HepG2 (cell line): ENCODE measurements around the gene ATP8A2. TPM values are rescaled to one million over a fixed set of nuclear protein-coding genes. Genes with fewer than 3 reads are reported as not detected.

Source experiments
- ATAC-seq: fragments of 200-7000 bp; cut with Tn5 transposase; 3 replicates; pipeline ENCODE4 v1.9.1; 2020; ENCODE audit warnings: mild to moderate bottlenecking, moderate library complexity
- BruUV-seq: library from RNA; stranded (reverse); fragments of 400-500 nt; replicated peaks from 2 replicates; lab custom pipeline; 2021; lab: Mats Ljungman, UMichigan
- CTCF ChIA-PET: fragments of 300-600 bp; formaldehyde crosslinking; extraction: SDS; loops from one replicate; lab custom pipeline; 2021; ENCODE audit warnings: low total read pairs, inconsistent platforms, low intra/inter-chr PET ratio; lab: Yijun Ruan, JAX
- POLR2A ChIA-PET: fragments of 350-600 bp; sonication (Branson Sonifier 250); formaldehyde crosslinking; loops from one replicate; lab custom pipeline; 2020; ENCODE audit warnings: antibody characterized with exemption, inconsistent platforms; lab: Yijun Ruan, JAX
- DNase-seq: peaks from one replicate; pipeline ENCODE4 v3.0.0-alpha.2; 2015; ENCODE audit warnings: low spot score
- FAIRE-seq: peaks from 3 replicates; lab custom pipeline; 2011; peaks lifted over from hg19 to GRCh38; lab: Jason Lieb, UNC
- H2AFZ ChIP-seq: one replicate; pipeline ENCODE4 v1.6.1; 2011; ENCODE audit warnings: low read length, inconsistent platforms
- H3K27ac ChIP-seq: fragments of 300-600 bp; 3 replicates; pipeline ENCODE4 v1.8.0; 2011; ENCODE audit warnings: mixed run types, mild to moderate bottlenecking, mixed read lengths, low read length, inconsistent platforms; ENCODE audit not compliant: insufficient read depth; ENCODE audit errors: extremely low read length
- H3K27me3 ChIP-seq, 2 experiments: fragments of 200-600 bp in 1 of 2; 2 replicates in 1 of 2; 3 replicates in 1 of 2; pipeline versions ENCODE4 v1.6.0 to v1.8.0; 2011; ENCODE audit warnings: low read length in 2 of 2, mild to moderate bottlenecking in 2 of 2, moderate library complexity in 2 of 2, inconsistent platforms in 1 of 2; ENCODE audit not compliant: insufficient read depth in 2 of 2, control insufficient read depth in 1 of 2
- H3K36me3 ChIP-seq, 2 experiments: fragments of 200-600 bp in 1 of 2; replicated peaks in 1 of 2; 2 replicates in 1 of 2; 3 replicates in 1 of 2; pipeline versions ENCODE4 v1.5.1 to v1.8.0; 2011; ENCODE audit warnings: low read length in 2 of 2, inconsistent platforms in 1 of 2; ENCODE audit not compliant: insufficient read depth in 2 of 2, control insufficient read depth in 1 of 2
- H3K4me1 ChIP-seq: 2 replicates; pipeline ENCODE4 v1.5.1; 2012; ENCODE audit warnings: low read length, inconsistent platforms; ENCODE audit not compliant: insufficient read depth
- H3K4me2 ChIP-seq: 2 replicates; pipeline ENCODE4 v1.6.0; 2011; ENCODE audit warnings: low read depth, low read length, inconsistent platforms
- H3K4me3 ChIP-seq, 3 experiments: fragments of 200-600 bp in 1 of 3; sonication (generic), shearing (Covaris generic) in 1 of 3; replicated peaks in 1 of 3; 2 replicates each; pipeline ENCODE4 v1.5.1; 2011 to 2016; ENCODE audit warnings: low read length in 3 of 3, inconsistent platforms in 2 of 3, low read depth in 2 of 3, mild to moderate bottlenecking in 2 of 3, control low read depth in 1 of 3, mixed read lengths in 1 of 3; ENCODE audit not compliant: insufficient read depth in 1 of 3
- H3K79me2 ChIP-seq: one replicate; pipeline ENCODE4 v1.6.1; 2011; ENCODE audit warnings: low read length, inconsistent platforms; ENCODE audit not compliant: insufficient read depth
- H3K9ac ChIP-seq: 2 replicates; pipeline ENCODE4 v1.6.0; 2011; ENCODE audit warnings: mild to moderate bottlenecking, low read depth, low read length, inconsistent platforms; ENCODE audit not compliant: insufficient read depth
- H3K9me3 ChIP-seq: 2 replicates; pipeline ENCODE4 v1.5.1; 2012; ENCODE audit warnings: mild to moderate bottlenecking, low read length
- H4K20me1 ChIP-seq: 2 replicates; pipeline ENCODE4 v1.6.0; 2011; ENCODE audit warnings: inconsistent platforms, mild to moderate bottlenecking, low read length, moderate library complexity; ENCODE audit not compliant: insufficient read depth
- CBX5 ChIP-seq: sonication (generic); formaldehyde crosslinking; IDR thresholded peaks from 2 replicates; pipeline ENCODE4 v1.4.0; 2020; ENCODE audit warnings: missing genetic modification reagents, borderline replicate concordance
- HNF4A ChIP-seq: sonication (generic); formaldehyde crosslinking; IDR thresholded peaks from 2 replicates; pipeline ENCODE4 v1.4.0; 2020; ENCODE audit warnings: missing genetic modification reagents
- NFATC3 ChIP-seq: sonication (generic); formaldehyde crosslinking; IDR thresholded peaks from 2 replicates; pipeline ENCODE4 v1.5.1; 2020; ENCODE audit warnings: mild to moderate bottlenecking, missing genetic modification reagents
- SMARCE1 ChIP-seq: fragments of 450-650 bp; IDR thresholded peaks from 2 replicates; pipeline ENCODE4 v1.6.1; 2017; ENCODE audit warnings: borderline replicate concordance
- SNRNP70 ChIP-seq: fragments of 200-400 bp; formaldehyde crosslinking; IDR thresholded peaks from 2 replicates; pipeline ENCODE4 v1.6.1; 2017; ENCODE audit warnings: mild to moderate bottlenecking, low read depth, low read length, moderate library complexity
- ZNF33B ChIP-seq: sonication (generic); formaldehyde crosslinking; IDR thresholded peaks from 2 replicates; pipeline ENCODE4 v1.5.1; 2020; ENCODE audit warnings: mild to moderate bottlenecking, missing genetic modification reagents
- ZNF597 ChIP-seq: sonication (generic); formaldehyde crosslinking; IDR thresholded peaks from 2 replicates; pipeline ENCODE4 v1.5.0; 2020; ENCODE audit warnings: missing genetic modification reagents
- WGBS: methylation state at CpG from one replicate; pipeline ENCODE4 v1.1.6; 2017; ENCODE audit warnings: low lambda C conversion rate; 5-methylcytosine and 5-hydroxymethylcytosine counted together
- in situ Hi-C: cut with HindIII; loops from 2 replicates; pipeline ENCODE4 v1.10.0; 2017; ENCODE audit warnings: low pct_unique_long_range_greater_than_20kb; ENCODE audit not compliant: extremely low pct_ligation_motif_present
- intact Hi-C: fragments of 100-400 bp; cut with micrococcal nuclease; formaldehyde crosslinking; loops from one replicate; pipeline ENCODE4 v1.10.0; 2022; ENCODE audit not compliant: unreplicated experiment
- polyA plus RNA-seq, 8 experiments: library from polyadenylated mRNA; depleted of rRNA in 3 of 8; stranded (reverse) in 7 of 8; unstranded in 1 of 8; fragments of >200 nt; fragmentation: Illumina TruSeq in 4 of 8; extraction: Trizol in 4 of 8; gene quantifications; 2 replicates each; pipeline versions ENCODE4 v1.2.1 to v1.2.3, GENCODE V29; 2011 to 2016; ENCODE audit warnings: low read depth in 4 of 8, missing spikeins in 1 of 8, mixed read lengths in 1 of 8; ENCODE audit not compliant: insufficient read depth in 1 of 8
- total RNA-seq, 5 experiments: library from RNA; depleted of rRNA; stranded (reverse); fragments of >200 nt; fragmentation: Illumina TruSeq; extraction: Trizol; gene quantifications; 2 replicates each; pipeline ENCODE4 v1.2.3, GENCODE V29; 2016; ENCODE audit warnings: low read depth in 1 of 5
- TF ChIP-seq, protein P1 (sequence below): sonication (generic); formaldehyde crosslinking; IDR thresholded peaks from 2 replicates; pipeline ENCODE4 v1.4.0; 2020; ENCODE audit warnings: missing genetic modification reagents, borderline replicate concordance

The ATP8A2 gene
- total and polyA plus RNA-seq, 2 of the 13 experiments (the other 11 are each of a cell fraction or from before 2014, with no cell fraction given) = 0.09 TPM; not detected in 1

DNA sequence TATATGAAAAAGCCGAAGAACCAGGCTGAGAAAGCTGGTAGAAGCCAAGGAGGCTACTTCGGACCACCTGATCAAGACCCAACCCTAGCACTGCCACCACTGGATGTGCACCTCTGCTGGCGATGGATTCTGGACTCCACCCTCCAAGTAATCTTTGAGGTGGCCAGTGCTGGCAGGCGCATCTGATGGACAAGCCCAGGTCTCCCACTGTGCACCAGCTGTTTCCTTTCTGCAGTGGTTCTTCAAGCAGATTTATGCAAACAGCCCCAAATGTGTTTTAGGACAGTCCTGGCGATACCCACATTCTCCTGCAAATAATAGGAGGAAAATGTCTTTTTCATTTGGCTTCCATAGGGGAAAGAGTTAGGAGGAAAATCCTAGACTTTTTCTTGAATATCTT lies 507.7 kb downstream of the ATP8A2 start:
- CTCF ChIA-PET = no interaction called here
- H4K20me1 ChIP-seq = no peaks in the 10 kb centered on the region
- H3K79me2 ChIP-seq = no peaks in the 10 kb centered on the region
- ATAC-seq (no peak), DNase-seq (no peak), FAIRE-seq (no peak)
- intact Hi-C loops = no loop called here
- POLR2A ChIA-PET = no interaction called here
- H3K9ac ChIP-seq = no peak overlapping the region
- peaks cover 2 to 14% of the 10 kb centered on the region in 2 experiments; a peak in 2 of 5 replicates for H3K27me3 ChIP-seq
- no peak overlapping the region for H3K4me3 ChIP-seq
- WGBS = 6% methylated on average over 5 of the region's 5 CpGs
- H2AFZ ChIP-seq = no peak overlapping the region
- in situ Hi-C loops = no loop called here
- H3K4me2 ChIP-seq = no peak overlapping the region
- no peak for TF ChIP-seq CBX5 (CRISPR knock-in tag)
- TF ChIP-seq SNRNP70 = no peak
- TF ChIP-seq ZNF597 (CRISPR knock-in tag) = no peak
- no peak for TF ChIP-seq NFATC3 (CRISPR knock-in tag)
- no peak for TF ChIP-seq ZNF33B (CRISPR knock-in tag)
- TF ChIP-seq, protein P1, sequence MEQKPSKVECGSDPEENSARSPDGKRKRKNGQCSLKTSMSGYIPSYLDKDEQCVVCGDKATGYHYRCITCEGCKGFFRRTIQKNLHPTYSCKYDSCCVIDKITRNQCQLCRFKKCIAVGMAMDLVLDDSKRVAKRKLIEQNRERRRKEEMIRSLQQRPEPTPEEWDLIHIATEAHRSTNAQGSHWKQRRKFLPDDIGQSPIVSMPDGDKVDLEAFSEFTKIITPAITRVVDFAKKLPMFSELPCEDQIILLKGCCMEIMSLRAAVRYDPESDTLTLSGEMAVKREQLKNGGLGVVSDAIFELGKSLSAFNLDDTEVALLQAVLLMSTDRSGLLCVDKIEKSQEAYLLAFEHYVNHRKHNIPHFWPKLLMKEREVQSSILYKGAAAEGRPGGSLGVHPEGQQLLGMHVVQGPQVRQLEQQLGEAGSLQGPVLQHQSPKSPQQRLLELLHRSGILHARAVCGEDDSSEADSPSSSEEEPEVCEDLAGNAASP (CRISPR knock-in tag) = no peak
- TF ChIP-seq HNF4A (CRISPR knock-in tag) = no peak
- TF ChIP-seq SMARCE1 = no peak
- no peaks in the 10 kb centered on the region for H3K9me3 ChIP-seq
- H3K4me1 ChIP-seq = no peaks in the 10 kb centered on the region
- no peaks in the 10 kb centered on the region for H3K36me3 ChIP-seq
- BruUV-seq = no TSS peak
- H3K27ac ChIP-seq = no peak overlapping the region
